ENCODE data around the gene TRMT5. TPM values are rescaled to one million over a fixed set of nuclear protein-coding genes. Genes with fewer than 3 reads are reported as not detected.

Gene TRMT5
- total and polyA plus RNA-seq, 2 donors (not counting 1 experiment from before 2014, with no cell fraction given): 1.0 to 6.1 TPM

DNA sequence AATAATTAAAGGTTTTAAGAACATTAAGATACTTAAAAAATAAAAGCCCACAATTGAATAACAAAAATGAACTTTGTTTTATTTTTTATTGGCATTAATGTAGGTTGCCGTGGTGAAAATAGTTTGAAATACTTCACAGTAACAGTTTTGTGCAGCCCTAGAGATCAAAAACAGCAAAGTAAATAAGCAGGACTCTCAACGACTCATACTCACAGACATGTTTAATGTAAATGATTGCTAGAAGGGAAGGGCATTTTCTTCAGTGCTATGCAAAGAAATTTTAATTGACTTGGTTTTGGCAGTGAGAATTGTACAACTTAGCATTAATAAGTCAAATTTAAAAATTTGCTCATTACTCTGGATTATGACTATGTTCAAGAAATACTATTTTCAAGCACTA, 16.0 kb downstream of the TRMT5 start:
- H3K27me3 ChIP-seq (replicated peaks in 1 of 4; ENCODE audit: control extremely low read depth in 1 of 4, control insufficient read depth in 3 of 4, insufficient read depth in 4 of 4, low read length in 3 of 4): no peaks in the 10 kb centered on the region
- ATAC-seq (ENCODE audit: low read depth) (no peak), DNase-seq (no peak)
- Mint-ChIP-seq H3K27me3 (no peaks in the 10 kb centered on the region), H3K4me1 (peaks cover 3% of the 10 kb centered on the region), H3K27ac (no peak overlapping the region), H3K9me3 (ENCODE audit: insufficient read depth) (peaks cover 4% of the 10 kb centered on the region), H3K4me3 (no peak overlapping the region)
- H3K79me2 ChIP-seq (ENCODE audit: control insufficient read depth, insufficient read depth, low read length): no peaks in the 10 kb centered on the region
- intact Hi-C loops (cut with micrococcal nuclease): no loop called here
- H3K9ac ChIP-seq (ENCODE audit: low read length): no peak overlapping the region
- ChIA-PET CTCF (no interaction called here), POLR2A (no interaction called here)
- TF ChIP-seq, protein P1, sequence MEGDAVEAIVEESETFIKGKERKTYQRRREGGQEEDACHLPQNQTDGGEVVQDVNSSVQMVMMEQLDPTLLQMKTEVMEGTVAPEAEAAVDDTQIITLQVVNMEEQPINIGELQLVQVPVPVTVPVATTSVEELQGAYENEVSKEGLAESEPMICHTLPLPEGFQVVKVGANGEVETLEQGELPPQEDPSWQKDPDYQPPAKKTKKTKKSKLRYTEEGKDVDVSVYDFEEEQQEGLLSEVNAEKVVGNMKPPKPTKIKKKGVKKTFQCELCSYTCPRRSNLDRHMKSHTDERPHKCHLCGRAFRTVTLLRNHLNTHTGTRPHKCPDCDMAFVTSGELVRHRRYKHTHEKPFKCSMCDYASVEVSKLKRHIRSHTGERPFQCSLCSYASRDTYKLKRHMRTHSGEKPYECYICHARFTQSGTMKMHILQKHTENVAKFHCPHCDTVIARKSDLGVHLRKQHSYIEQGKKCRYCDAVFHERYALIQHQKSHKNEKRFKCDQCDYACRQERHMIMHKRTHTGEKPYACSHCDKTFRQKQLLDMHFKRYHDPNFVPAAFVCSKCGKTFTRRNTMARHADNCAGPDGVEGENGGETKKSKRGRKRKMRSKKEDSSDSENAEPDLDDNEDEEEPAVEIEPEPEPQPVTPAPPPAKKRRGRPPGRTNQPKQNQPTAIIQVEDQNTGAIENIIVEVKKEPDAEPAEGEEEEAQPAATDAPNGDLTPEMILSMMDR (IDR thresholded peaks at IDR 0.05): no peak
- TF ChIP-seq EZH2 (IDR thresholded peaks at IDR 0.05; ENCODE audit: borderline replicate concordance, insufficient read depth, low read depth, low read length, poor library complexity, severe bottlenecking): no peak
- no peaks in the 10 kb centered on the region for H3K4me1 ChIP-seq (ENCODE audit: control insufficient read depth in 2 of 2, insufficient read depth in 2 of 2, low read length in 2 of 2)
- no peaks in the 10 kb centered on the region for H3K36me3 ChIP-seq (replicated peaks in 1 of 2; ENCODE audit: control extremely low read depth in 1 of 2, control insufficient read depth in 1 of 2, extremely low read depth in 1 of 2, insufficient read depth in 2 of 2, low read length in 1 of 2)
- WGBS (ENCODE audit: insufficient coverage): no CpG with 5 or more reads among the region's 2 CpGs
- H4K20me1 ChIP-seq (ENCODE audit: control insufficient read depth, insufficient read depth, low read length, poor library complexity, severe bottlenecking): no peaks in the 10 kb centered on the region
- H3K27ac ChIP-seq (ENCODE audit: low read length in 2 of 2): no peak overlapping the region
- H2AFZ ChIP-seq (ENCODE audit: insufficient read depth, low read depth, low read length, poor library complexity, severe bottlenecking): no peak overlapping the region
- peaks cover 0 to 1% (median 0%) of the 10 kb centered on the region in 3 donors for H3K9me3 ChIP-seq (ENCODE audit: control extremely low read depth in 1 of 3, control insufficient read depth in 2 of 3, insufficient read depth in 1 of 3, low read length in 2 of 3)
- H3K4me3 ChIP-seq (ENCODE audit: control extremely low read depth in 1 of 5, extremely low read depth in 1 of 5, insufficient read depth in 1 of 5, low read depth in 2 of 5, low read length in 4 of 5): no peak overlapping the region
- H3K4me2 ChIP-seq (replicated peaks; ENCODE audit: low read depth, low read length, poor library complexity, severe bottlenecking): no peak overlapping the region

GRCh38 chr14:60963761-60964160, 17.1 kb downstream of the TRMT5 start:
- no peak overlapping the region for H3K27ac ChIP-seq (ENCODE audit: low read length in 2 of 2)
- Mint-ChIP-seq H3K4me3 (no peak overlapping the region), H3K9me3 (ENCODE audit: insufficient read depth) (peaks cover 11% of the 10 kb centered on the region), H3K4me1 (peaks cover 3% of the 10 kb centered on the region), H3K27ac (no peak overlapping the region), H3K27me3 (no peaks in the 10 kb centered on the region)
- H3K36me3 ChIP-seq (replicated peaks in 1 of 2; ENCODE audit: control extremely low read depth in 1 of 2, control insufficient read depth in 1 of 2, extremely low read depth in 1 of 2, insufficient read depth in 2 of 2, low read length in 1 of 2): no peaks in the 10 kb centered on the region
- H4K20me1 ChIP-seq (ENCODE audit: control insufficient read depth, insufficient read depth, low read length, poor library complexity, severe bottlenecking): no peaks in the 10 kb centered on the region
- intact Hi-C loops (cut with micrococcal nuclease): no loop called here
- H3K9me3 ChIP-seq (ENCODE audit: control extremely low read depth in 1 of 3, control insufficient read depth in 2 of 3, insufficient read depth in 1 of 3, low read length in 2 of 3): peaks cover 0 to 8% (median 5%) of the 10 kb centered on the region in 3 donors
- H3K4me2 ChIP-seq (replicated peaks; ENCODE audit: low read depth, low read length, poor library complexity, severe bottlenecking): no peak overlapping the region
- ATAC-seq (ENCODE audit: low read depth) (no peak), DNase-seq (no peak)
- no peak overlapping the region for H3K9ac ChIP-seq (ENCODE audit: low read length)
- TF ChIP-seq, protein P1 (IDR thresholded peaks at IDR 0.05): no peak
- TF ChIP-seq EZH2 (IDR thresholded peaks at IDR 0.05; ENCODE audit: borderline replicate concordance, insufficient read depth, low read depth, low read length, poor library complexity, severe bottlenecking): no peak
- no peak overlapping the region for H3K4me3 ChIP-seq (ENCODE audit: control extremely low read depth in 1 of 5, extremely low read depth in 1 of 5, insufficient read depth in 1 of 5, low read depth in 2 of 5, low read length in 4 of 5)
- no CpG with 5 or more reads among the region's 2 CpGs for WGBS (ENCODE audit: insufficient coverage)
- CTCF ChIA-PET: interaction anchor here (0.7 kb wide), 1 partner anchor 15 kb away, joined by 4 read pairs; no protein-coding TSS in a partner anchor
- H2AFZ ChIP-seq (ENCODE audit: insufficient read depth, low read depth, low read length, poor library complexity, severe bottlenecking): no peak overlapping the region
- no peaks in the 10 kb centered on the region for H3K27me3 ChIP-seq (replicated peaks in 1 of 4; ENCODE audit: control extremely low read depth in 1 of 4, control insufficient read depth in 3 of 4, insufficient read depth in 4 of 4, low read length in 3 of 4)
- H3K79me2 ChIP-seq (ENCODE audit: control insufficient read depth, insufficient read depth, low read length): peaks cover 2% of the 10 kb centered on the region
- POLR2A ChIA-PET: no interaction called here
- no peaks in the 10 kb centered on the region for H3K4me1 ChIP-seq (ENCODE audit: control insufficient read depth in 2 of 2, insufficient read depth in 2 of 2, low read length in 2 of 2)

All from B cell (primary cell).